Measurements from ENCODE around the gene BAZ2A. TPM values are rescaled to one million over a fixed set of nuclear protein-coding genes. Genes with fewer than 3 reads are reported as not detected.
A peak's percentile ranks its signal among the peaks of the same experiment; 100 is the strongest.

Gene BAZ2A
- total RNA-seq, 1 experiment from 2014 or later = 106 TPM

GRCh38 chr12:56626701-56627100 is 3.4 kb downstream of the BAZ2A start:
- ChIA-PET CTCF (interaction anchor here (3.1 kb wide), 1 partner anchor 10 kb away, joined by 17 read pairs; no protein-coding TSS in a partner anchor), RAD21 (ENCODE audit: low non-redundant PET in 1 of 2, low total read pairs in 2 of 2, uncharacterized antibody in 2 of 2, unreplicated experiment in 2 of 2) (no interaction called here), POLR2A (no interaction called here)
- Histone ChIP-seq H3K9me2 (ENCODE audit: insufficient read depth) (no peaks in the 10 kb centered on the region), H3K4me3 (replicated peaks in 1 of 2; ENCODE audit: low read depth in 1 of 2, low read length in 2 of 2) (no peak overlapping the region), H3K27ac (ENCODE audit: low read depth, low read length) (no peak overlapping the region), H3K79me2 (ENCODE audit: insufficient read depth, low read length) (peaks cover 82% of the 10 kb centered on the region), H3K36me3 (ENCODE audit: control insufficient read depth in 1 of 2, insufficient read depth in 2 of 2, low read length in 2 of 2) (peaks cover 0 to 4% of the 10 kb centered on the region in 2 experiments; a peak in 2 of 4 replicates), H2AFZ (ENCODE audit: low read depth, low read length, poor library complexity, severe bottlenecking) (no peak overlapping the region), H3K4me2 (ENCODE audit: low read length) (no peak overlapping the region), H3K27me3 (ENCODE audit: insufficient read depth, low read length) (no peaks in the 10 kb centered on the region), H3K9me3 (ENCODE audit: control insufficient read depth in 1 of 2, insufficient read depth in 1 of 2, low read depth in 1 of 2, low read length in 2 of 2) (no peaks in the 10 kb centered on the region), H3K9ac (ENCODE audit: low read length) (no peak overlapping the region), H4K20me1 (ENCODE audit: insufficient read depth) (no peaks in the 10 kb centered on the region), H3K4me1 (ENCODE audit: control insufficient read depth in 1 of 2, insufficient read depth in 2 of 2, low read length in 2 of 2) (peaks cover 10 to 19% of the 10 kb centered on the region in 2 experiments)
- TSS peak; percentile 1 for BruUV-seq (replicated peaks)
- intact Hi-C loops (cut with micrococcal nuclease) = no loop called here
- no peak for DNase-seq (ENCODE audit: low read depth, low spot score)
- TF ChIP-seq ELF1 (IDR thresholded peaks at IDR 0.05; ENCODE audit: borderline replicate concordance, low read depth) = no peak
- no peak for ATAC-seq

GRCh38 chr12:56622535-56622934 is 7.6 kb downstream of the BAZ2A start:
- ChIA-PET CTCF (interaction anchor here (1.5 kb wide), 1 partner anchor 14 kb away, joined by 4 read pairs; no protein-coding TSS in a partner anchor), POLR2A (interaction anchor here (0.6 kb wide), 1 partner anchor 190 kb away, joined by 3 read pairs; no protein-coding TSS in a partner anchor), RAD21 (ENCODE audit: low non-redundant PET in 1 of 2, low total read pairs in 2 of 2, uncharacterized antibody in 2 of 2, unreplicated experiment in 2 of 2) (no interaction called here)
- 0 out of 2 replicates have a peak, but pooled peaks cover 6% of the 10 kb centered on the region for H4K20me1 ChIP-seq (ENCODE audit: insufficient read depth)
- no peaks in the 10 kb centered on the region for H3K27me3 ChIP-seq (ENCODE audit: insufficient read depth, low read length)
- no peak overlapping the region for H2AFZ ChIP-seq (ENCODE audit: low read depth, low read length, poor library complexity, severe bottlenecking)
- no peak overlapping the region for H3K9ac ChIP-seq (ENCODE audit: low read length)
- intact Hi-C loops (cut with micrococcal nuclease) = no loop called here
- DNase-seq (ENCODE audit: low read depth, low spot score) = no peak
- no peaks in the 10 kb centered on the region for H3K9me3 ChIP-seq (ENCODE audit: control insufficient read depth in 1 of 2, insufficient read depth in 1 of 2, low read depth in 1 of 2, low read length in 2 of 2)
- H3K4me2 ChIP-seq (ENCODE audit: low read length) = no peak overlapping the region
- no peak for ATAC-seq
- no TSS peak for BruUV-seq (replicated peaks)
- H3K27ac ChIP-seq (ENCODE audit: low read depth, low read length) = no peak overlapping the region
- H3K4me3 ChIP-seq (replicated peaks in 1 of 2; ENCODE audit: low read depth in 1 of 2, low read length in 2 of 2) = no peak overlapping the region
- no peak for TF ChIP-seq POLR2A (IDR thresholded peaks at IDR 0.05; ENCODE audit: borderline replicate concordance, extremely low read depth, insufficient read depth, insufficient read length)
- no peak for TF ChIP-seq EGR1 (IDR thresholded peaks at IDR 0.05; ENCODE audit: low read depth)
- no peak for TF ChIP-seq ZNF274 (IDR thresholded peaks at IDR 0.05; ENCODE audit: low read depth, low read length)
- TF ChIP-seq FOSL1 (IDR thresholded peaks at IDR 0.05; ENCODE audit: low read depth) = no peak
- TF ChIP-seq YY1 (IDR thresholded peaks at IDR 0.05; ENCODE audit: extremely low read depth, insufficient replicate concordance, low read depth, low read length) = no peak
- no peak for TF ChIP-seq ZBTB33 (IDR thresholded peaks at IDR 0.05; ENCODE audit: extremely low read depth, insufficient replicate concordance, low read length)
- no peak for TF ChIP-seq SIN3A (IDR thresholded peaks at IDR 0.05; ENCODE audit: low read depth)
- TF ChIP-seq SP1 (IDR thresholded peaks at IDR 0.05; ENCODE audit: low read depth) = no peak
- no peak for TF ChIP-seq POLR2AphosphoS5 (IDR thresholded peaks at IDR 0.05; ENCODE audit: low read depth, low read length)
- no peaks in the 10 kb centered on the region for H3K9me2 ChIP-seq (ENCODE audit: insufficient read depth)
- H3K4me1 ChIP-seq (ENCODE audit: control insufficient read depth in 1 of 2, insufficient read depth in 2 of 2, low read length in 2 of 2) = no peaks in the 10 kb centered on the region
- H3K79me2 ChIP-seq (ENCODE audit: insufficient read depth, low read length) = peaks cover 91% of the 10 kb centered on the region
- peaks cover 2 to 5% of the 10 kb centered on the region in 2 experiments for H3K36me3 ChIP-seq (ENCODE audit: control insufficient read depth in 1 of 2, insufficient read depth in 2 of 2, low read length in 2 of 2)
